ENCODE results near the gene COL25A1. TPM values are rescaled to one million over a fixed set of nuclear protein-coding genes. Genes with fewer than 3 reads are reported as not detected.
"Not testable (repeated sequence)": the region's sequence is repeated elsewhere in the genome, so short reads cannot be mapped to it uniquely, and the experiment has no call there.

Gene COL25A1
- total RNA-seq, 1 donor, result 0.10 TPM

GRCh38 chr4:109155682-109156283 lies 146.7 kb downstream of the COL25A1 start:
- Histone ChIP-seq H3K27me3 (ENCODE audit: insufficient read depth, low read length) (no peaks in the 10 kb centered on the region), H3K4me1 (ENCODE audit: insufficient read depth, low read length) (no peaks in the 10 kb centered on the region), H3K4me3 (ENCODE audit: low read length) (no peak overlapping the region), H3K9me3 (ENCODE audit: low read depth, low read length) (no peaks in the 10 kb centered on the region)

GRCh38 chr4:109155084-109155483 lies 147.4 kb downstream of the COL25A1 start:
- Histone ChIP-seq H3K27me3 (ENCODE audit: insufficient read depth, low read length) (no peaks in the 10 kb centered on the region), H3K9me3 (ENCODE audit: low read depth, low read length) (no peaks in the 10 kb centered on the region), H3K4me1 (ENCODE audit: insufficient read depth, low read length) (no peaks in the 10 kb centered on the region), H3K4me3 (ENCODE audit: low read length) (no peak overlapping the region)

GRCh38 chr4:109154424-109154823 lies 148.0 kb downstream of the COL25A1 start:
- Histone ChIP-seq H3K9me3 (ENCODE audit: low read depth, low read length) (no peaks in the 10 kb centered on the region), H3K4me3 (ENCODE audit: low read length) (no peak overlapping the region), H3K4me1 (ENCODE audit: insufficient read depth, low read length) (no peaks in the 10 kb centered on the region), H3K27me3 (ENCODE audit: insufficient read depth, low read length) (no peaks in the 10 kb centered on the region)

DNA sequence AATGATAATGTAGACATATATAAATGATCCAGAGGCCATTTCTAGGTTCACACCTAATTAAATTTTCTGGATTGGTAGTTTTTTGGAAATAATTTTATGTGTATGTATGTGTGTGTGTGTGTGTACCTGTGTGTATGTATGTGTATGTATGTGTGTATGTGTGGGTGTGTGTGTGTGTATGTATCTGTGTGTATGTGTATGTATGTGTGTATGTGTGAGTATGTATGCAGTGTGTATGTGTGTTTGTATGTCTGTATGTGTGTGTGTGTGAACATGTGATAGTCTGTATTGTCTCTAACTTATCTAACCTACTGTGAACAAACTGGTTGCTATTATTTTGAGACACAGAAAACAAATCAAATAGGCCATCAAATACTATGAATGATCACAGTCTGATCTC lies 152.6 kb downstream of the COL25A1 start:
- Histone ChIP-seq H3K27me3 (ENCODE audit: insufficient read depth, low read length) (no peaks in the 10 kb centered on the region), H3K4me3 (ENCODE audit: low read length) (no peak overlapping the region), H3K9me3 (ENCODE audit: low read depth, low read length) (no peaks in the 10 kb centered on the region), H3K4me1 (ENCODE audit: insufficient read depth, low read length) (no peaks in the 10 kb centered on the region)

GRCh38 chr4:109148577-109149075 lies 153.8 kb downstream of the COL25A1 start:
- Histone ChIP-seq H3K4me3 (ENCODE audit: low read length) (no peak overlapping the region), H3K4me1 (ENCODE audit: insufficient read depth, low read length) (no peaks in the 10 kb centered on the region), H3K27me3 (ENCODE audit: insufficient read depth, low read length) (no peaks in the 10 kb centered on the region), H3K9me3 (ENCODE audit: low read depth, low read length) (no peaks in the 10 kb centered on the region)

DNA sequence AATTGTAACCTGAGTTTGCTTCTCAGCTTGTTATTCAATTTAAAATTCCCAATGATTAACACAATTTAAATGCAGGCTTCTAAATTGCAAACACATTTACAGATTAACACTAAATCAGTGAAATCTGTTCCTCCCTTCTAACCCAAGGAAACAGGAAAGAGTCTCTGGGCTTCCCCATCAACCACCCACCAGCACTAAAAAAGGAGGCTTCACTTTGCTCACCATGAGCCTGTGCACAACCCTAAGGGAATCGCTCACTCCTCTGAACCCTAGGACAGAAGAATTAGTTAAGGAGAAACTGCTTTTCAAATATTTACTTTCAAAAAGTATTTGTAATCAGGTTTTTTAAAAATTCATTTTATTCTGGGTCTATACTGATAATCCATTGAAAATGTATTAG lies 155.3 kb downstream of the COL25A1 start:
- Histone ChIP-seq H3K4me3 (ENCODE audit: low read length) (no peak overlapping the region), H3K9me3 (ENCODE audit: low read depth, low read length) (no peaks in the 10 kb centered on the region), H3K27me3 (ENCODE audit: insufficient read depth, low read length) (no peaks in the 10 kb centered on the region), H3K4me1 (ENCODE audit: insufficient read depth, low read length) (no peaks in the 10 kb centered on the region)

- H3K4me3 ChIP-seq (ENCODE audit: low read length), result no peak overlapping the region
- H3K27me3 ChIP-seq (ENCODE audit: insufficient read depth, low read length), result no peaks in the 10 kb centered on the region
- H3K4me1 ChIP-seq (ENCODE audit: insufficient read depth, low read length), result no peaks in the 10 kb centered on the region
- no peaks in the 10 kb centered on the region for H3K9me3 ChIP-seq (ENCODE audit: low read depth, low read length)
Measured at GRCh38 chr4:109146499-109146898, 156.0 kb downstream of the COL25A1 start.

- H3K9me3 ChIP-seq (ENCODE audit: low read depth, low read length); H3K27me3 ChIP-seq (ENCODE audit: insufficient read depth, low read length); H3K4me3 ChIP-seq (ENCODE audit: low read length); H3K4me1 ChIP-seq (ENCODE audit: insufficient read depth, low read length): not testable (repeated sequence)
Measured at GRCh38 chr4:109138125-109138524, 164.3 kb downstream of the COL25A1 start.

DNA sequence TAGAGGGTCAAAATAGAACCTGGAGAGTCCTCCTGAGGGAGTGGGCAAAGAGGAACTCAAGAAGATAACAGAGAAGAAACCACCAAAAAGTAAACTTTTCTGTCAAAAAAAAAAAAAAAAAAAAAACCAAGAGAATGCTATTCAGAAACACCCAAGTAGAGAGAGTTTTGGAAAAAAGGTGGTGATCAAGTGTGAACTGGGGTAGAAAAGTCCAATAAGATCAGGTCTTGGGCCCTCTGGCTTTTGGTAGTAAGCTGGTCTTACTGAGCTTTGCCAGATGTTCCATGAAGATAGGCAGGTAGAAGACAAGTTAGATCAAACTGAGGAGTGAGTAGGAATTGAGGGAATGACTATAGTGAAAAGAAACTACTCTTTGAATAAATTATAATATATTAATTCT lies 167.5 kb downstream of the COL25A1 start:
- H3K9me3 ChIP-seq (ENCODE audit: low read depth, low read length), result no peaks in the 10 kb centered on the region
- H3K27me3 ChIP-seq (ENCODE audit: insufficient read depth, low read length), result no peaks in the 10 kb centered on the region
- H3K4me1 ChIP-seq (ENCODE audit: insufficient read depth, low read length), result no peaks in the 10 kb centered on the region
- H3K4me3 ChIP-seq (ENCODE audit: low read length), result no peak overlapping the region

- Histone ChIP-seq H3K4me1 (ENCODE audit: insufficient read depth, low read length) (no peaks in the 10 kb centered on the region), H3K27me3 (ENCODE audit: insufficient read depth, low read length) (no peaks in the 10 kb centered on the region), H3K9me3 (ENCODE audit: low read depth, low read length) (no peaks in the 10 kb centered on the region)
Measured at GRCh38 chr4:109134268-109134667, 168.2 kb downstream of the COL25A1 start.

DNA sequence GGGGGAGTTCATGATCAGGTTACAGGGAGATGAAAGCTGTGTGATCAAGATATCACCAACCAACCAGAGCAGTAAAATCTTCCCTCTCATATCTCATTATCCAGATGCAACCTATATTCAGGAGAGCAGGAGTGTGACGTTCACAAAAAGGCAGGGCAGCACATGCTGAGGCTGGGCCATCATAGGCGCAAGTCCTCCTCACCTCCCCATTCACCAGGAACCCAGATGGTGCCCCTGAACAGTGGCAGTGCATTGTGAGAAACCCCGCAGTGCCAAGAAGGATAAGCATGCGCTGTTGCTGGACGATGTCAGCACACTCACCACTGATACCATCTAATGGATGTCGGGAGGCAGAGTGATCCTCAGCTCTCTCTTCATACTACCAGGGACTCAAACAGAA lies 170.9 kb downstream of the COL25A1 start:
- H3K27me3 ChIP-seq (ENCODE audit: insufficient read depth, low read length), result no peaks in the 10 kb centered on the region
- no peaks in the 10 kb centered on the region for H3K9me3 ChIP-seq (ENCODE audit: low read depth, low read length)
- no peaks in the 10 kb centered on the region for H3K4me1 ChIP-seq (ENCODE audit: insufficient read depth, low read length)
- H3K4me3 ChIP-seq (ENCODE audit: low read length), result no peak overlapping the region

More at GRCh38 chr4:109134268-109134667, 168.2 kb downstream of the COL25A1 start:
- H3K4me3 ChIP-seq (ENCODE audit: low read length), result no peak overlapping the region

- H3K27me3 ChIP-seq (ENCODE audit: insufficient read depth, low read length), result no peaks in the 10 kb centered on the region
- no peaks in the 10 kb centered on the region for H3K4me1 ChIP-seq (ENCODE audit: insufficient read depth, low read length)
- no peaks in the 10 kb centered on the region for H3K9me3 ChIP-seq (ENCODE audit: low read depth, low read length)
- no peak overlapping the region for H3K4me3 ChIP-seq (ENCODE audit: low read length)
Measured at GRCh38 chr4:109128589-109128988, 173.9 kb downstream of the COL25A1 start.

GRCh38 chr4:109127866-109128265 lies 174.6 kb downstream of the COL25A1 start:
- H3K9me3 ChIP-seq (ENCODE audit: low read depth, low read length), result no peaks in the 10 kb centered on the region
- no peak overlapping the region for H3K4me3 ChIP-seq (ENCODE audit: low read length)
- no peaks in the 10 kb centered on the region for H3K4me1 ChIP-seq (ENCODE audit: insufficient read depth, low read length)
- H3K27me3 ChIP-seq (ENCODE audit: insufficient read depth, low read length), result no peaks in the 10 kb centered on the region

DNA sequence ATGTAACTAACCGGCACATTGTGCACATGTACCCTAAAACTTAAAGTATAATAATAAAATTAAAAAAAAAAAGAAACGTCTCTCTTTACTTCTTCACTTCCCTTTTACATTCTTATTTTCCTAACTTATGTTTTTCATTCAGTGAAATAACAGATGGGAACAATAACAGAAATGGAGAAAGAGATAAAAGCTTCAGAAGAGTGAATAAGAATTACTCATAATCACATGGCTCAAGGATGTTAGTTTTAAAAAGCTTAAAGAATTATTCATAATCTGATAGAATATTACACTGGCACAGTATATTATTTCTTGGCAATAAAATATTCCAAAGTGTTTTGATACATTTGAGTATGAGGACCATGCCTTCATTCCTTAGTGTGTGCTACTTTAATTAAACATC lies 175.6 kb downstream of the COL25A1 start:
- Histone ChIP-seq H3K4me1 (ENCODE audit: insufficient read depth, low read length) (no peaks in the 10 kb centered on the region), H3K27me3 (ENCODE audit: insufficient read depth, low read length) (no peaks in the 10 kb centered on the region), H3K9me3 (ENCODE audit: low read depth, low read length) (no peaks in the 10 kb centered on the region), H3K4me3 (ENCODE audit: low read length) (no peak overlapping the region)

- Histone ChIP-seq H3K4me3 (ENCODE audit: low read length) (no peak overlapping the region), H3K9me3 (ENCODE audit: low read depth, low read length) (no peaks in the 10 kb centered on the region), H3K4me1 (ENCODE audit: insufficient read depth, low read length) (no peaks in the 10 kb centered on the region), H3K27me3 (ENCODE audit: insufficient read depth, low read length) (no peaks in the 10 kb centered on the region)
Measured at GRCh38 chr4:109125084-109125483, 177.4 kb downstream of the COL25A1 start.

GRCh38 chr4:109123951-109124350 lies 178.5 kb downstream of the COL25A1 start:
- H3K9me3 ChIP-seq (ENCODE audit: low read depth, low read length), result no peaks in the 10 kb centered on the region
- no peaks in the 10 kb centered on the region for H3K27me3 ChIP-seq (ENCODE audit: insufficient read depth, low read length)
- no peaks in the 10 kb centered on the region for H3K4me1 ChIP-seq (ENCODE audit: insufficient read depth, low read length)
- H3K4me3 ChIP-seq (ENCODE audit: low read length), result no peak overlapping the region
